NCI-H2227 treated with DMSO at 0.1 percent for 48 hours (cell line): ENCODE measurements around the gene GLS2.
"Not testable (repeated sequence)": the region's sequence is repeated elsewhere in the genome, so short reads cannot be mapped to it uniquely, and the experiment has no call there.

ENCODE experiments used
- DNase-seq: peaks from one replicate; lab custom pipeline; 2025; lab: John Stamatoyannopoulos, UW

GLS2 gene

DNA sequence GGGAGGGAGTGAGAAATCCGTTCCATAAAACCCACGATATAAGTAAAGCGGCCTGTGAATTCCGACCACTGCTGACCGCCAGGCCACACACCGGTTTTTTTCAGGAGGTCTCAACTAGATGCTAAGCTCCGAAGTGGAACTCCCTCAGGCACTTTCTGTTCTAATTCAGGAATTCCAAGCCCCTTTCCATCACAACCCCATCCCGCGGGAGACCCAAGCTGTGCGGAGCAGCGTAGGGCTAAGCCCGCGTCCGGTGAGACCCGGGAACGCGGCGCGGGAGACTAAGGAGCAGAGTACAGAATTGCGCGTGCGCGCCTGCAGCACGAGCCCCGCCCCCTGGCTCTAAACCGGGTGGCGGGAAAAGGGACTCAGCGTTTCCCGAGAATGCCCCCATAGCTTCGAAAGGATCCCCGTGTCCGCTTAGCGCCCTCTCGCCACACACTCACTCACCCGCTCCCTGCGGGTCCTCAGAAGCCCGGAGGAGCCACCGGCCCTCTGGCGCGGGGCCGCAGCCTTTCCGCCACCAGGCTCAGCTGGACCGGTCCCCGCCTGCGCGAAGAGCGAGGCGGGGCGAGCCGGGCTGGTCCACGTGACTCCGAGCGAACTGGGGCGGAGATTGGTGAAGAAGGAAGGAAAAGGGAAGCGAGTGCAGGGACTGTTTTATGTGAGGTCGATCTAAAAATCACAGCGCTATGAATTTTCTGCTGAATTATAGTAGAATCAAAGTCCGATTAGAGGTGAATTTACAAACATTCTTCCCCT, 38.9 kb downstream of the GLS2 start, which contains the start of gene TIMELESS:
Gene TIMELESS, minus strand, starts transcription at position 567 of the 762 bp plus-strand sequence. CDS start 15,256 bp downstream, outside the sequence.
- peak; percentile 84 for DNase-seq

- not testable (repeated sequence) for DNase-seq
Measured at GRCh38 chr12:56443208-56443607, 44.8 kb downstream of the GLS2 start.

DNA sequence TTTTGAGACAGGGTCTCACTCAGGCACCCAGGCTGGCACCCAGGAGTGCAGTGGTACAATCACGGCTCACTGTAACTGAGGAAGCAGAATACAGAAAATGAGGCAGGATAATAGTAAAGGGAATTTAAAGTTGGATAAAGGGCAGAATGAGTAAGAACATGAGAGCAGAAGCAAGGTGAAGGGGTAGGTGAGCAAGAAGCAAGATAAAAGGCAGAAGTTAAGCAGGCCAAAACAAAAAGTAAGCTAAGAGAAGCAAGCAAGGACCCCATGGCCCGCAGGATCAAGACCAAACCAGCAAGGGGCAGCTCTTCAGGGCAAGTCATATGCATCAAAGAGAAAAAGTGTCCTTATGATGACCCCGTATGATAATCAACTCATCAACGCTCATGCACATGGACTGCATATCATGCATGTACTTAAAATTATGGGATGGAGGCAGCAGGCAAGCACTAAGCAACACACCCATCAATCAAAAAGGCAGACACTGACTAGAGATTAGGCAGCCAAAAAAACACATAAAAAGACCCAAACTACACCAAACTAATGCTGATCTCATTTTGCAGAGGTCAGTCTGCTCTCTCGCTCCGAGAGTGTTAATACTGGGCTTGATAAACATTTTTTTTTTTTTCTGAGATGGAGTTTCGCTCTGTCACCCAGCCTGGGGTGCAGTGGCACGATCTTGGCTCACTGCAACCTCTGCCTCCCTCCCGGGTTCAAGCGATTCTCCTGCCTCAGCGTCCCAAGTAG, 50.4 kb downstream of the GLS2 start:
- no peak for DNase-seq

DNA sequence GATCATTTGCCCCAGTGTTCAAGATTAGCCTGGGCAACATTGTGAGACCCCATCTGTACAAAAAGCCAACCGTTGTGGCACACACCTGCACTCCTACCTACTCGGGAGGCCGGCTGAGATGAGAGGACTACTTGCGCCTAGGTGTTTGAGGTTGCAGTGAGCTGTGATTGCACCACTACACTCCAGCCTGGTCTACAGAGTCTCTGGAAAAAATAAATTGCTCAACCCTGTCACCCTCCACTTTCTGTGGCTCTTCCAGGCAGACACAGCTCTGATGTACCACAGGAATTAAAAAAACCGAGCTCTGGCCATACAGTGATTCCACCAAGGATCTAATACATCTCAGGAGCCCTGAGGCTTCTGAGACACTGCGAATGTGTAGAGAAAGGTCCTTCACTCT, 53.1 kb downstream of the GLS2 start:
- DNase-seq: no peak

GRCh38 chr12:56431850-56432249, 56.1 kb downstream of the GLS2 start:
- DNase-seq: no peak

DNA sequence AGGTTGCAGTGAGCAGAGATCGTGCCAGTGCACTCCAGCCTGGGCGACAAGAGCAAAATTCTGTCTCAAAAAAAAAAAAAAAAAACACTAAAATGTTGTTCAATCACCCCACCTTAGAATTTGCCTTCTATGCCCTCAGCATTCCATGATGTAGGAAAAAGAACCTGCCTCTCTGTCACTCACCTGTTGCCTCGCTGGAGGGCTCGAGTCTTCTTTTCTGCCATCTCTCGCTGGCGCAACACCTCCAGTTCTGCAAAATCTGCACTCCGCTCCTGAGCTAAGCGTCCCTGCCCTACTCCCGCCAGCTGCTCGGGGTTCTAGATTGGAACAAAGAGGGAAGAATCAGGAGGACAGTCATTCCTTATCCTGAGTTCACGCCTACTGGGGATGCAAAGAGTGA, 56.7 kb downstream of the GLS2 start:
- DNase-seq: no peak

GRCh38 chr12:56425940-56426438, 62.0 kb downstream of the GLS2 start:
- no peak for DNase-seq

GRCh38 chr12:56425193-56425592, 62.8 kb downstream of the GLS2 start:
- DNase-seq: no peak
